HCT116 (cell line): ENCODE data around the gene SEMA4B. TPM values are rescaled to one million over a fixed set of nuclear protein-coding genes. Genes with fewer than 3 reads are reported as not detected.
A peak's percentile ranks its signal among the peaks of the same experiment; 100 is the strongest.

Experiments used
- ATAC-seq: fragments of 200-7000 bp; cut with Tn5 transposase; 2 replicates; pipeline ENCODE4 v1.9.1; 2020; ENCODE audit warnings: mild to moderate bottlenecking, moderate library complexity
- BruUV-seq: library from RNA; stranded (reverse); fragments of 400-500 nt; replicated peaks from 2 replicates; lab custom pipeline; 2021; lab: Mats Ljungman, UMichigan
- CTCF ChIA-PET: fragments of 300-600 bp; sonication (Branson Sonifier 250); formaldehyde crosslinking; loops from one replicate; lab custom pipeline; 2021; ENCODE audit warnings: antibody characterized with exemption; lab: Charles Lee
- POLR2A ChIA-PET: fragments of 300-600, 350-600 bp; sonication (Branson Sonifier 250); formaldehyde crosslinking; loops from one replicate; lab custom pipeline; 2021; ENCODE audit warnings: antibody characterized with exemption; lab: Charles Lee
- RAD21 ChIA-PET, 2 experiments: fragments of 300-600 bp; sonication (Branson Sonifier 250); formaldehyde crosslinking; loops; one replicate each; lab custom pipeline; 2023; ENCODE audit warnings: low total read pairs in 2 of 2; ENCODE audit not compliant: uncharacterized antibody in 2 of 2, unreplicated experiment in 2 of 2, low non-redundant PET in 1 of 2; lab: Charles Lee
- DNase-seq: peaks from one replicate; pipeline ENCODE4 v3.0.0-alpha.2; 2010; ENCODE audit warnings: low read depth, low spot score
- H2AFZ ChIP-seq: fragments of 200-600 bp; shearing (Covaris generic), sonication (generic); 2 replicates; pipeline ENCODE4 v1.6.1; 2017; ENCODE audit warnings: low read depth, mixed run types, mixed read lengths, antibody characterized with exemption, low read length; ENCODE audit not compliant: poor library complexity, severe bottlenecking
- H3K27ac ChIP-seq: 2 replicates; pipeline ENCODE4 v1.5.1; 2012; ENCODE audit warnings: low read depth, low read length
- H3K27me3 ChIP-seq: fragments of 200-600 bp; sonication (generic); 2 replicates; pipeline ENCODE4 v1.6.1; 2016; ENCODE audit warnings: mixed run types, low read length, mixed read lengths; ENCODE audit not compliant: insufficient read depth
- H3K36me3 ChIP-seq, 2 experiments: fragments of 200-500 bp in 1 of 2; fragments of 200-600 bp in 1 of 2; sonication (Bioruptor generic) in 1 of 2; sonication (generic) in 1 of 2; 2 replicates each; pipeline versions ENCODE4 v1.5.1 to v1.6.1; 2014 to 2016; ENCODE audit warnings: low read length in 2 of 2, inconsistent platforms in 1 of 2, mixed read lengths in 1 of 2, mixed run types in 1 of 2; ENCODE audit not compliant: insufficient read depth in 2 of 2, control insufficient read depth in 1 of 2
- H3K4me1 ChIP-seq, 2 experiments: fragments of 200-600 bp in 1 of 2; sonication (generic) in 1 of 2; 2 replicates each; pipeline versions ENCODE4 v1.5.1 to v1.6.1; 2012 to 2017; ENCODE audit warnings: low read length in 2 of 2, inconsistent platforms in 1 of 2, mild to moderate bottlenecking in 1 of 2, mixed read lengths in 1 of 2, mixed run types in 1 of 2, moderate library complexity in 1 of 2; ENCODE audit not compliant: insufficient read depth in 2 of 2, control insufficient read depth in 1 of 2
- H3K4me2 ChIP-seq: fragments of 200-600 bp; sonication (generic); 2 replicates; pipeline ENCODE4 v1.6.1; 2017; ENCODE audit warnings: mixed run types, low read length, mixed read lengths
- H3K4me3 ChIP-seq, 2 experiments: fragments of 200-600 bp in 1 of 2; sonication (generic) in 1 of 2; replicated peaks in 1 of 2; 2 replicates each; pipeline ENCODE4 v1.5.1; 2011 to 2016; ENCODE audit warnings: low read length in 2 of 2, control low read depth in 1 of 2, low read depth in 1 of 2, mild to moderate bottlenecking in 1 of 2, mixed read lengths in 1 of 2, mixed run types in 1 of 2
- H3K79me2 ChIP-seq: fragments of 200-600 bp; sonication (generic); 2 replicates; pipeline ENCODE4 v1.6.1; 2017; ENCODE audit warnings: mild to moderate bottlenecking, mixed run types, low read length, moderate library complexity, mixed read lengths; ENCODE audit not compliant: insufficient read depth
- H3K9ac ChIP-seq: fragments of 200-600 bp; sonication (generic); 2 replicates; pipeline ENCODE4 v1.6.1; 2016; ENCODE audit warnings: low read length, mixed read lengths
- H3K9me2 ChIP-seq: fragments of 200-600 bp; sonication (generic), shearing (Covaris generic); 2 replicates; pipeline ENCODE4 v1.6.1; 2017; ENCODE audit warnings: mixed run types, mild to moderate bottlenecking, moderate library complexity; ENCODE audit not compliant: insufficient read depth
- H3K9me3 ChIP-seq, 2 experiments: fragments of 200-500 bp in 1 of 2; fragments of 200-600 bp in 1 of 2; sonication (Bioruptor generic) in 1 of 2; sonication (generic) in 1 of 2; 2 replicates each; pipeline ENCODE4 v1.6.1; 2014 to 2017; ENCODE audit warnings: low read length in 2 of 2, mixed read lengths in 2 of 2, inconsistent platforms in 1 of 2, low read depth in 1 of 2, mild to moderate bottlenecking in 1 of 2, mixed run types in 1 of 2, moderate library complexity in 1 of 2; ENCODE audit not compliant: control insufficient read depth in 1 of 2, insufficient read depth in 1 of 2
- H4K20me1 ChIP-seq: fragments of 200-600 bp; sonication (generic), shearing (Covaris generic); 2 replicates; pipeline ENCODE4 v1.6.1; 2017; ENCODE audit warnings: mixed run types, mild to moderate bottlenecking, moderate library complexity; ENCODE audit not compliant: insufficient read depth
- ATF3 ChIP-seq: IDR thresholded peaks from 2 replicates; pipeline ENCODE4 v1.6.1; 2012
- EGR1 ChIP-seq: IDR thresholded peaks from 2 replicates; pipeline ENCODE4 v1.6.1; 2012; ENCODE audit warnings: low read depth
- ELF1 ChIP-seq: IDR thresholded peaks from 2 replicates; pipeline ENCODE4 v1.6.1; 2012; ENCODE audit warnings: low read depth, borderline replicate concordance
- MAX ChIP-seq: IDR thresholded peaks from 2 replicates; pipeline ENCODE4 v1.6.1; 2012
- POLR2AphosphoS5 ChIP-seq: IDR thresholded peaks from 2 replicates; pipeline ENCODE4 v1.6.1; 2011; ENCODE audit warnings: mild to moderate bottlenecking, low read depth, low read length, moderate library complexity
- REST ChIP-seq: IDR thresholded peaks from 2 replicates; pipeline ENCODE4 v1.6.1; 2012; ENCODE audit warnings: low read depth
- SP1 ChIP-seq: IDR thresholded peaks from 2 replicates; pipeline ENCODE4 v1.6.1; 2012; ENCODE audit warnings: low read depth
- SRF ChIP-seq: IDR thresholded peaks from 2 replicates; pipeline ENCODE4 v1.6.1; 2012; ENCODE audit warnings: low read depth
- intact Hi-C: fragments of 100-400 bp; cut with micrococcal nuclease; formaldehyde crosslinking; loops from 2 replicates; pipeline ENCODE4 v1.10.0; 2022
- total RNA-seq: library from RNA; stranded (reverse); gene quantifications from one replicate; pipeline ENCODE4 v1.2.1, GENCODE V29; 2021; ENCODE audit not compliant: unreplicated experiment
- TF ChIP-seq, protein P1 (sequence below), 3 experiments: fragments of 200-600 bp in 1 of 3; sonication (generic) in 1 of 3; IDR thresholded peaks in 2 of 3; conservative IDR thresholded peaks in 1 of 3; 2 replicates each; pipeline ENCODE4 v1.5.1; 2012 to 2017; ENCODE audit warnings: low read depth in 2 of 3, low read length in 2 of 3, antibody characterized with exemption in 1 of 3, borderline replicate concordance in 1 of 3, control low read depth in 1 of 3, mild to moderate bottlenecking in 1 of 3, mixed read lengths in 1 of 3, mixed run types in 1 of 3, moderate library complexity in 1 of 3; ENCODE audit not compliant: insufficient read depth in 1 of 3

SEMA4B gene
- total RNA-seq, 1 experiment from 2014 or later, result 98.6 TPM

GRCh38 chr15:90212221-90213098 lies 11.3 kb downstream of the SEMA4B start:
- Histone ChIP-seq H3K4me2 (peak overlapping the region; percentile 85), H3K27ac (peak overlapping the region; percentile 99), H3K27me3 (no peaks in the 10 kb centered on the region), H2AFZ (no peak overlapping the region), H4K20me1 (no peaks in the 10 kb centered on the region), H3K9ac (peak overlapping the region; percentile 74), H3K36me3 (peaks cover 0 to 6% of the 10 kb centered on the region in 2 experiments; a peak in 1 of 4 replicates), H3K79me2 (peaks cover 79% of the 10 kb centered on the region), H3K9me2 (no peaks in the 10 kb centered on the region), H3K4me1 (peaks cover 55 to 75% of the 10 kb centered on the region in 2 experiments), H3K4me3 (peak overlapping the region; percentile 33 to 52), H3K9me3 (no peaks in the 10 kb centered on the region)
- no peak for DNase-seq
- TF ChIP-seq POLR2AphosphoS5 (peak; percentile 60), MAX (no peak)
- RAD21 ChIA-PET, result interaction anchor here (0.9 to 1.5 kb wide), 2 partner anchors 28 to 47 kb away, joined by 3 to 5 read pairs; no protein-coding TSS in a partner anchor
- intact Hi-C loops, result loop anchor here (1.0 to 10.0 kb wide), 2 partner anchors 47 to 468 kb away; no protein-coding TSS in a partner anchor
- peak; percentile 43 for ATAC-seq
- POLR2A ChIA-PET, result interaction anchor here (1.1 to 1.2 kb wide), 2 partner anchors 12 to 20 kb away, joined by 3 to 4 read pairs; partner anchors contain the start of gene SEMA4B
- TSS peak; percentile 16 for BruUV-seq
- CTCF ChIA-PET, result interaction anchor here (1.1 kb wide), 1 partner anchor 9 kb away, joined by 9 read pairs; no protein-coding TSS in a partner anchor

DNA sequence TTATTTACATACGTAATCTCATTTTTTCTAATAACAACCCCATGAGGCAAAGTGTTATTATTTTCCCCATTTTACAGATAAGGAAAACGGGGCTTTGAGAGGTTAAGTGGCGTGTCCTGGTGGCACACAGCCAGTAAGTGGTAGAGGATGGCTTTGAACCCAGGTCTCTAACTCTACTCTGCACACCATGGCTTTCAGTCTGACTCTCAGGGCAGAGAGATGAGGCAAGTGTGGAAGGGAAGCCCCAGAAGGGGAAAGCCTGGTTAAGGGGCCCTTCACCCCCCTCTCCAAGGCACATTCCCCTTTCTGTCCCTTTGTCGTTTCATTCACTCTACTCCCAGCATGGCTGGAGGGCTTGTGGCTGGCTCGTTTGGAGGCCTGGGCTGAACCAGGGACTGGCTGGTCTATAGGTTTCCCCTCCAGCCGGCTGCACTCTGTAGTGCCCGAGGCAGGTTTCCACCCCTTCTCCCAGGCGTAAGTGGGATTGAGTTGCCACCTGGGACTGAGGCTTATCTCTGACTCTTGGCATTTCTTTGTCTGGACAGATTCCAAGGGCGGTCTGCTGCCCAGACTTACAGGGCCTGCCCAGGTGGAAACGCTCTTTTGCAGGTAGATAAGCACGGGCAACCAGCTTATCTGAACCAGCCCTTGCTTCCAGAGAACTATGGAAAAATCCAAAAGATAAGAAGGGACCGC lies 12.1 kb downstream of the SEMA4B start:
- ChIA-PET POLR2A (no interaction called here), CTCF (interaction anchor here (1.0 to 2.2 kb wide), 4 partner anchors 8 to 70 kb away, joined by 4 to 15 read pairs (median 7); partner anchors contain the start of genes CIB1 and GDPGP1), RAD21 (interaction anchor here in 1 of 2 experiments (1.5 kb wide), 1 partner anchor 48 kb away, joined by 5 read pairs; no protein-coding TSS in a partner anchor)
- Histone ChIP-seq H3K27me3 (no peaks in the 10 kb centered on the region), H3K4me3 (peak overlapping the region; percentile 6 to 52; a peak in 3 of 4 replicates), H3K4me1 (peaks cover 55 to 70% of the 10 kb centered on the region in 2 experiments), H3K9me3 (no peaks in the 10 kb centered on the region), H4K20me1 (no peaks in the 10 kb centered on the region), H3K79me2 (peaks cover 78% of the 10 kb centered on the region), H2AFZ (no peak overlapping the region), H3K36me3 (peaks cover 0 to 11% of the 10 kb centered on the region in 2 experiments; a peak in 1 of 4 replicates), H3K9ac (peak overlapping the region; percentile 74), H3K27ac (peak overlapping the region; percentile 99), H3K9me2 (no peaks in the 10 kb centered on the region), H3K4me2 (peak overlapping the region; percentile 85)
- no TSS peak for BruUV-seq
- peak; percentile 31 for ATAC-seq
- no peak for DNase-seq
- intact Hi-C loops, result loop anchor here (1.0 to 10.0 kb wide), 2 partner anchors 48 to 468 kb away; no protein-coding TSS in a partner anchor
- TF ChIP-seq ATF3 (no peak), EGR1 (no peak), ELF1 (no peak), SRF (no peak), SP1 (no peak), REST (no peak)
- TF ChIP-seq, protein P1, sequence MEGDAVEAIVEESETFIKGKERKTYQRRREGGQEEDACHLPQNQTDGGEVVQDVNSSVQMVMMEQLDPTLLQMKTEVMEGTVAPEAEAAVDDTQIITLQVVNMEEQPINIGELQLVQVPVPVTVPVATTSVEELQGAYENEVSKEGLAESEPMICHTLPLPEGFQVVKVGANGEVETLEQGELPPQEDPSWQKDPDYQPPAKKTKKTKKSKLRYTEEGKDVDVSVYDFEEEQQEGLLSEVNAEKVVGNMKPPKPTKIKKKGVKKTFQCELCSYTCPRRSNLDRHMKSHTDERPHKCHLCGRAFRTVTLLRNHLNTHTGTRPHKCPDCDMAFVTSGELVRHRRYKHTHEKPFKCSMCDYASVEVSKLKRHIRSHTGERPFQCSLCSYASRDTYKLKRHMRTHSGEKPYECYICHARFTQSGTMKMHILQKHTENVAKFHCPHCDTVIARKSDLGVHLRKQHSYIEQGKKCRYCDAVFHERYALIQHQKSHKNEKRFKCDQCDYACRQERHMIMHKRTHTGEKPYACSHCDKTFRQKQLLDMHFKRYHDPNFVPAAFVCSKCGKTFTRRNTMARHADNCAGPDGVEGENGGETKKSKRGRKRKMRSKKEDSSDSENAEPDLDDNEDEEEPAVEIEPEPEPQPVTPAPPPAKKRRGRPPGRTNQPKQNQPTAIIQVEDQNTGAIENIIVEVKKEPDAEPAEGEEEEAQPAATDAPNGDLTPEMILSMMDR (IDR thresholded peaks at IDR 0.05 in 2 of 3, conservative IDR thresholded peaks at IDR 0.05 in 1 of 3; ENCODE audit: borderline replicate concordance in 1 of 3, insufficient read depth in 1 of 3, low read depth in 2 of 3, low read length in 2 of 3), result no peak
